PC-9 (cell line): Measurements from ENCODE around the gene AHCYL2.

ENCODE experiments used
- EZH2 ChIP-seq: fragments of 200-600 bp; sonication (generic); IDR thresholded peaks from 2 replicates; pipeline ENCODE4 v1.8.0; 2017; ENCODE audit warnings: antibody characterized with exemption, low read depth
- TF ChIP-seq, protein P1 (sequence below): fragments of 200-600 bp; sonication (generic); conservative IDR thresholded peaks from 2 replicates; pipeline ENCODE4 v1.6.1; 2017; ENCODE audit warnings: mixed run types, antibody characterized with exemption, mild to moderate bottlenecking, moderate library complexity

- TF ChIP-seq, protein P1, sequence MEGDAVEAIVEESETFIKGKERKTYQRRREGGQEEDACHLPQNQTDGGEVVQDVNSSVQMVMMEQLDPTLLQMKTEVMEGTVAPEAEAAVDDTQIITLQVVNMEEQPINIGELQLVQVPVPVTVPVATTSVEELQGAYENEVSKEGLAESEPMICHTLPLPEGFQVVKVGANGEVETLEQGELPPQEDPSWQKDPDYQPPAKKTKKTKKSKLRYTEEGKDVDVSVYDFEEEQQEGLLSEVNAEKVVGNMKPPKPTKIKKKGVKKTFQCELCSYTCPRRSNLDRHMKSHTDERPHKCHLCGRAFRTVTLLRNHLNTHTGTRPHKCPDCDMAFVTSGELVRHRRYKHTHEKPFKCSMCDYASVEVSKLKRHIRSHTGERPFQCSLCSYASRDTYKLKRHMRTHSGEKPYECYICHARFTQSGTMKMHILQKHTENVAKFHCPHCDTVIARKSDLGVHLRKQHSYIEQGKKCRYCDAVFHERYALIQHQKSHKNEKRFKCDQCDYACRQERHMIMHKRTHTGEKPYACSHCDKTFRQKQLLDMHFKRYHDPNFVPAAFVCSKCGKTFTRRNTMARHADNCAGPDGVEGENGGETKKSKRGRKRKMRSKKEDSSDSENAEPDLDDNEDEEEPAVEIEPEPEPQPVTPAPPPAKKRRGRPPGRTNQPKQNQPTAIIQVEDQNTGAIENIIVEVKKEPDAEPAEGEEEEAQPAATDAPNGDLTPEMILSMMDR = no peak
- TF ChIP-seq EZH2 = no peak
These were observed 82.8 kb downstream of the AHCYL2 start for GRCh38 chr7:129307592-129307991.
